HCEC 1CT (cell line): Measurements from ENCODE around the gene ERFE.

Source experiments
- DNase-seq: peaks from one replicate; pipeline ENCODE4 v3.0.0-alpha.2; 2017

Gene ERFE

DNA sequence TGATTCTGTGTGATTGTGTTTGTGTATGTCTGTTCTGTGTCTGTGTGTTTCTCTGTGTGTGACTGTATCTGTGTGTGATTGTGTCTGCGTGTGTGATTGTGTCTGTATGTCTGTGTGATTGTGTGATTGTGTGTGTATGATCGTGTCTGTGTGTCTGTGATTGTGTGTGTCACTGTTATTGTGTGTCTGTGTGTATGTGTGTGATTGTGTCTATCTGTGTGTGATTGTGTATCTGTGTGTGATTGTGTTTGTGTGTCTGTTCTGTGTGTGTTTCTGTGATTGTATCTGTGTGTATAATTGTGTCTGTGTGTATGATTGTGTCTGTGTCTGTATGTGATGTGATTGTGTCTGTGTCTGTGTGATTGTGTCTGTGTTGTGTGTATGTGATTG is 32.0 kb upstream of the ERFE start:
- DNase-seq = no peak

DNA sequence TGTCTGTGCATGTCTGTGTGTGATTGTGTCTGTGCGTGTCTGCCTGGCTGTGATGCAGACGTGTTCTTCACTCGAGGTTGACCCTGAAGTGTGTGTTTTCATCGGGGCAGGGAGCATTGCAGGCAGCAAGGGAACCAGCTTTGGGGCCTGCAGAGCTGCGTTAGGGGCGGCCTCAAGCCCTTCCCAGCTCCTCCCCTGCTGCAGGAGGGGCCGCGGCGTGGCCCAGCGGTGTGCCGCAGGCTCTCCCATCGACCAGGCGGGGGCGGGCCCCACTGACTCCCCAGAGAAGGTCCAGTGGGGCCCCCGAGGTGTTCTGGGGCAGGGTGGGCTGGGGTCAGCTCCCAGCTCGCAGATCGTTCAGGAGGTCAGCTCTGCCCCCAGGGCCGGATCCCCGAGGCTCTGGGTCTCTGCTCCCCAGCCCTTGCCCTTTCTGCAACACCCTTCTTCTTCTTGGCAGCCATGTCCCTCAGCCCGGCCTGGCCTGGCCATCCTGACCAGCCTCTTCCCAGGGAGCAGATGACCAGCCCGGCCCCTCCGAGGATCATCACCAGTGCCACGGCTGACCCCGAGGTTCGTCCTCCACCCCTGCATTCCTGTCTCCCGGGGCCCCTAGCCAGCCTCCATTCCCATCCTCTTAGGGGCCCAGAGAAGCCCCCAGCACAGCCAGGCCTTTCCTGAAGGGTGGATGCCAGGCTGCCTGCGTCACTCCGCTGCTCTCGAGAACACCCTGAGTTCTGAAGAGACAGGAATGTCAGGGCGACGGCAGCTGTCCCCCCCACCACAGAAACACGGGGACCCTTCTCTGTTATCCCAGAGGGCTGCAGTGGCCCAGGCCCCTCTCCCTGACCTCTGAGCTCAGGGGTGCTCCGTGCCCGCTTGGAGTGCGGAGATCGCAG is 31.4 kb upstream of the ERFE start:
- DNase-seq = peak; percentile 67

DNA sequence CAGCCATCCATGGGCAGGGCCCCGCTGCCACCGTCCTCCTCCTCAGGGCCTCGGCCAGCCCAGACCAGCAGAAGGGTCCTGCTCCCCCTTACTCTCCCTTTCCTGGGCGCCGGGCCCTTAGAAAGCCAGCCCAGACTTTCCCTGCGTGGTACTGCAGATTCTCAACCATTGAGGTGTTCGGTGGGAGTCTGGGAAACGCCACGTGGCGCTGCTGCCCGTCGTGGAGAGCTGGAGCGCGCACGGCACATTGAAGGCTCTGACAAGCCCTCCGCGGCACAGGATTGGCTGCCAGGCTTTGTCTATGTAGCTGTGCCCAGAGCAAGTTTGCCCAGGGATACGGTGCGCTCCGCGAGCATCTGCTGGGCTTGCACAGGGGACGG is 30.7 kb upstream of the ERFE start:
- no peak for DNase-seq

DNA sequence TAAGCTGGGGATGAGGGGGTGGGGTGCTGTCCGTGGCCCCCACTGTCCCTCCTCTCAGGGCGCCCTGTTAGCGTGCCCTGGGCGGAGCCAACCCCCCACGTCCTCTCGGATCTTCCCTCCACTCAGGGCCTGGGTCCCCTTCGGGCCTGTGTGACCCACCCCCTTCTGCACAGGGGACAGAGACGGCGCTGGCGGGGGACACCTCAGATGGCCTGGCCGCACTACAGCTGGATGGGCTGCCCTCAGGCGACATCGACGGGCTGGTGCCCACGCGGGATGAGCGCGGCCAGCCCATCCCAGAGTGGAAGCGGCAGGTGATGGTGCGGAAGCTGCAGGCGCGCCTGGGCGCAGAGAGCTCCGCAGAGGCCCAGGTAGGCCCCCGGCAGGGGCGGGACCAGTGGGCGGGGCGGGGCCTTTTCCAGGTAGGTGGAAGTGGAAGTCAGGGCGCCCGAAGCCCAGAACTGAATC is 30.2 kb upstream of the ERFE start:
- DNase-seq = no peak

DNA sequence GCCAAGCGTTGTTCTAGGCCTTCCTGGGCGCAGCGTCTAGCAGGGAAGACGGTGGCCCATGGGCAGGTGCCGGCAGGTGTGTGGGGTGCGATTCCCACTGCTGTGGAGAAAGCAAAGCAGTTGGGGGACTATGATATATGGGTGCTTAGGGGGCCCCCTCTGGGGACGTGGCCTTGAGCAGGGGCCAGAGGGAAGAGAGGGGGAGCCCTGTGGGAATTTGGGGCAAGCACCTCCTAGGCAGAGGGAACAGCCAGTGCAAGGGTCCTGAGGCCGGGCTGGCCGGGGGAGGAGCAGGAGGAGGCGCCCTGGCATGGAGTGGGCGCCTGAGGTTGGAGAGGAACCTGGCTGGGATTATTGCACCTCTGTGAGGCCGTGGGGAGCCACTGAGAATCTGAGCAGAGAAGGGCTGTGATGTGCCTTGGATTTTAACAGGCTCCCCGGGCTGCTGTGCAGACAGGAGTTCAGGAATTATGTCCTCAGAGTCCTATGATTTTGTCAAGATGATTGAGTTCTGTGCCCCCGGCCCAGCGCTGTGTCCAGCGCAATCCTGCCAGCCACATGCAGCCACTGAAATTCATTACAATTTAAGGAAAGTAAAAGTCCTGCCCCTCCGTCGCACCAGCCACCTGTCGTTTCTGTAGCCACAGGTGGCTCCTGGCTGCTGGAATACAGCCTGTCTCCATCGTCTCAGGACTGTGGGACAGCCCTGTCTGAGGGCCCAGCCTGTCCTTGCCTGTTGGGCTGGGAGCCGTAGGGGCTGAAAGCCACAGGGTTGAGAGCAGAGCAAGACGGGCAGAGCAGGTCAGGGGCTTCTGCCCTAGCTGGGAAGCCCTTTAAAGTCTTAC is 29.4 kb upstream of the ERFE start:
- no peak for DNase-seq

DNA sequence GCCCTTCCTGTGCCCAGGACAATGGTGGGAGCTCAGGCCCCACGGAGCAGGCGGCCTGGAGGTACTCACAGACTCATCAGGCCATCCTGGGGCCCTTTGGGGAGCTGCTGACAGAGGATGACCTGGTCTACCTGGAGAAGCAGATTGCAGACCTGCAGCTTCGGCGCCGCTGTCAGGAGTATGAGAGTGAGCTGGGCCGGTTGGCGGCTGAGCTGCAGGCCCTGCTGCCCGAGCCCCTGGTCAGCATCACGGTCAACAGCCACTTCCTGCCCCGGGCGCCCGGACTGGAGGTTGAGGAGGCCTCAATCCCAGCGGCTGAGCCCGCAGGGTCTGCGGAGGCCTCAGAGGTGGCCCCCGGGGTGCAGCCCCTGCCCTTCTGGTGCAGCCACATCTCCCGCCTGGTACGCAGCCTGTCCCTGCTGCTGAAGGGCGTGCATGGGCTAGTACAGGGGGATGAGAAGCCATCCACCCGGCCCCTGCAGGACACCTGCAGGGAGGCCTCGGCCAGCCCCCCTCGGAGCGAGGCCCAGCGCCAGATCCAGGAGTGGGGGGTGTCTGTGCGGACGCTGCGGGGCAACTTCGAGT is 28.6 kb upstream of the ERFE start:
- DNase-seq = no peak

DNA sequence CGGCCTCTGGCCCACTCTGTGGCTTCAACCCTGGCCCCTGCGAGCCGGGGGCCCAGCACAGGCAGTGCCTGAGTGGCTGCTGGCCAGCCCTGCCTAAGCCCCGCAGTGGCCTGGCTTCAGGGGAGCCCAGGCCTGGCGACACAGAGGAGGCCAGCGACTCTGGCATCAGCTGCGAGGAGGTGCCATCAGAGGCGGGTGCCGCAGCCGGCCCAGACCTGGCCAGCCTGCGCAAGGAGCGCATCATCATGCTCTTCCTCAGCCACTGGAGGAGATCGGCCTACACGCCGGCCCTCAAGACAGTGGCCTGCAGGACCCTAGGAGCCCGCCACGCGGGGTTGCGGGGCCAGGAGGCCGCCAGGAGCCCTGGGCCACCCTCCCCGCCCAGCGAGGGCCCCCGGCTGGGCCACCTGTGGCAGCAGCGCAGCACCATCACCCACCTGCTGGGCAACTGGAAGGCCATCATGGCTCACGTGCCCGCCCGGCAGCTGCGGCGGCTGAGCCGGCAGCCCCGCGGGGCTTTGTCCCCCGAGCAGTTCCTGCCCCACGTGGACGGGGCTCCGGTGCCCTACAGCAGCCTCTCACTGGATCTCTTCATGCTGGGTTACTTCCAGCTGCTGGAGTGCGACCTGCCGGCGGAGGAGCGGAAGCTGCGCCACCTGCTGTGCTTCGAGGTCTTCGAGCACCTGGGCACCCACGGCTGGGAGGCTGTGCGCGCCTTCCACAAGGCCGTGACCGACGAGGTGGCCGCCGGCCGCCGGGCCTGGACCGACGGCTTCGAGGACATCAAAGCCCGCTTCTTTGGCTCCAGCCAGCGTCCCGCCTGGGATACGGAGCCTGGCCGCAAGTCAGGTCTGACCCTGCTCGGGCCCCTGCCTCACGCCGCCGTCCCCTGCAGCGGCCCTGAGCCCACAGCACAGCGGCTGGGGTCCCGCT is 27.8 kb upstream of the ERFE start:
- DNase-seq = no peak

DNA sequence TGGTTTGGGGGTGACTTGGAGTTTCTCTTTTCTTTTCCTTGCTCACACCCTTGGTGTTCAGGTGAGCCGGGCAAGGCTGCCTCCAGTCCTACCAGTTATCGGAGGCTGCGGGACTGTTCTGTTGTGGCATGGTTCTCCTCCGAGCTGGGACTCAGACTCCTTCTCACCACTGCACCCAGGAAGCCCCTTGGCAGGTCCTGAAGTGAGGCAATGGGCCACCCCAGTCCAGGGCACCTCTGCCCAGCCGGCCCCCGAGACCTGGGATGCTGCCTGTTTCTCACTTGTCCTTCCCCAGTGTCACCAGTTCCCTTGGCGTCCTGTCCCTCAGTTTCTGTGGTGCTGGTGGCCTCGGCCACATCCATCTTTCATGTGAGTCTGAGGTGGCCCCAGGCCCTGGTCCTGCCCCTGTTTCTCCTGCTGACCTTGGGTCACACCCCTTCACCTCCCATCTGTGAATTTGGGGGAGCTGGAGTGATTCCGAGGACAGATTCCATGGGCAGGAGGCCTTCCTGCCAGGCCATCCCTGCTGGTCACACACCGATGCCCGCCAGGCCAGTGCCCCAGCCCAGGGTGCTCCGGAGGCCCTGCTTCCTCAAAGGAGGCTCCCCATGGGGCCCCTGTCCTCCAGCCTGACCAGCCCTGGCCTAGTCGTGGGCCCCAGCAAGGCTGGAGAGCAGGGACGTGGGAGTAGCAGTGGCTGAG is 26.9 kb upstream of the ERFE start:
- no peak for DNase-seq

DNA sequence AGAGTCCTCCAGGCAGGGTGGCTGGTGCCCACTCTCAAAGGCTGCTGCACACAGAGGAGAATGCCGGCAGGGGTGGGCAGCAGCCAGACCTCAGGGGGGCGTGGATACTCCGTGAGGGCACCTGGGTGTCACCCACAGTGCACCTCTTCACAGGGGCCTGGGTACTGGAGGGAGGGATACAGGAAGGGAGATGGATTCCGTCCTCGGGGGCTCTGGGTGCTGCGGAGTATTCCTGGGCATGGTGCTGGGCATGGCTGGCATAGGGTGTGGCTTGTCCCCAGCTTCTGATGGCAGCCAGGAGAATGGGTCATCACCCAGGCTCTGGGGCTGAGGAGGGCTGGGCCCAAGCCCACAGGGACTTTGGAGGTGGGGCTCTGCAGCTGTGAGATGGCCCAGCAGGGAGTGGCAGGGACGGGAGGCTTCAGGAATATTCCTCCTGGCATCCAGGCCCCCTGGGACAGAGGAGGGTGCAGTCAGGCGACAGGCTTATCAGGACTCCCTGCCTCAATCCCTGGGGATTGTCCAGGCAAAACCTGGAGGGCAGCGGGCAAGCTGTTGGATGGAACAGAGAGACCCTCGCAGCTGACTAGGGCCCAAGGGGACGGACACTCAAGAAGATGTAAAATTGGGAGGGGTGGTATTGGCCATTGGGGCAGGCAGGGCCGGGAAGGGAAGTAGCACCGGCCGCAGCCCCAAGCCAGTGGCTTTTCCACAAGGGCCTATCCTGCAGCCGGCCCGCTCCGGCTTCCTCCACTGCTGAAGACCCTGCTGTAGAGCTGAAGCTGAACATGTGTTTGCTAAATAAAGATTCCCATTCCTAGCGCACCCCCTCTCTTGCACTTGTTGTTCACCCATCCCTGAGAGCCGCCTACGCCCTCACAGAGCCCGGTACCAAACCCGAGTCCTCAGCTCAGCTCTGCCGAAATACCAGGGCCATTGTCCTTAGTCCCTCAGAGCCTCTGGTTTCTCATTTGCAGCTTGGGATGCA is 26.0 kb upstream of the ERFE start:
- no peak for DNase-seq

DNA sequence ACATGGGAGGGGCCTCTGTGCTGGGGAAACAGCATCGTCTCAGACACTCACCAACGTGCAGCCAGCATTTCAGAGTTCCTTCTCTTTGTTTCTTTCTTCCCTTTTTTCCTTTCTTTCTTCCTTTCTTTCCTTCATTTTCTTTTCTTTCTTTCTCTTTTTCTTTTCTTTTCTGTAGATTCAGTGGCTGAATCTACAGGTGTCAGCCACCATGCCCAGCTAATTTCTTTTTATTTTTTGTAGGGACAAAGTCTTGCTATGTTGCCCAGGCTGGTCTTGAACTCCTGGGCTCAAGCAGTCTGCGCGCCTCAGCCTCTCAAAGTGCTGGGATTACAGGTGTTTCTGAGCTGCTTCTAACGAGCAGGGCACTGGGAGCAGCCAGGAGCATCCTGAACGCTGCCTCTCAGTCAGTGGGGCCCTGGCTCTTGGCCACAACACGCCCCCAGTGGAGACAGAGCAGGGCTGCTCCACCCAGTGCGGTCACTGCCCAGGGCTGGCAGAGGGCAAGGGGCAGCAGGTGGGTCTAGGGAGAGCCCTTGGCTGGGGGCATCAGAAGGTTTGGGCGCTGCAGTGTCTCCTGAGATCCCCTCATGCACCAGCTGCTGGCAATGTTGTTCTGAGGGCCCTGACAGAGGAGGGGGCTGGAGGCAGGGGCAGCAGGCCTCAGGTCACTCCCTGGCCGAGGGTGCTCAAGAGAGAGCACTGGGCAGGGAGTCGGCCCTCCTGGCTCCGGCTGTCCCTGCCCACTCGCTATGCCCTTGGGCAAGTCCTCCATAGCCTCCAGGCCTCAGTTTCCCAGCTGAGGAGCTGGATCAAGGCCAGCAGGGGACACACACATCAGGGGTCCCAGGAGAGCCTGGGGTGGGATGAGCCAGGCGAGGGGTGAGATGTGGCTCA is 25.0 kb upstream of the ERFE start:
- DNase-seq = no peak

DNA sequence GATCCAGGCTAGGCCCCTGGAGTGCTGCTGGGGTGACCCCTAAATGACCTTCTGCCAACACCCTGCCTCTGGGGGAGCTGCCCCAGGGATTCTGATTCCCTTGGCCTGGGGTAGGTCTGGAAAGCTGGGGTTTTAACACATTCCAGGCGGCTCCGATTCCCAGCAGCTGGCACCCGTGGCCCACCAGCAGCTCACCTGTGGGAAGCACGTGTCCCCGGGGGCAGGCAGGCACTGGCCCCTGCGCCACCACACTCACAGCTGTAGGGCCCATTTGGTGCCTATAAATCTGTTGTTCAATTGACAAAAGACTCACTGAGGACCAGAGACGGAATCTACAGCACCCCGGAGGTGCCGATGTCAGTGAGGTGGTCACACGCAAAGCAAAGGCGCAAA is 24.4 kb upstream of the ERFE start:
- DNase-seq = no peak

DNA sequence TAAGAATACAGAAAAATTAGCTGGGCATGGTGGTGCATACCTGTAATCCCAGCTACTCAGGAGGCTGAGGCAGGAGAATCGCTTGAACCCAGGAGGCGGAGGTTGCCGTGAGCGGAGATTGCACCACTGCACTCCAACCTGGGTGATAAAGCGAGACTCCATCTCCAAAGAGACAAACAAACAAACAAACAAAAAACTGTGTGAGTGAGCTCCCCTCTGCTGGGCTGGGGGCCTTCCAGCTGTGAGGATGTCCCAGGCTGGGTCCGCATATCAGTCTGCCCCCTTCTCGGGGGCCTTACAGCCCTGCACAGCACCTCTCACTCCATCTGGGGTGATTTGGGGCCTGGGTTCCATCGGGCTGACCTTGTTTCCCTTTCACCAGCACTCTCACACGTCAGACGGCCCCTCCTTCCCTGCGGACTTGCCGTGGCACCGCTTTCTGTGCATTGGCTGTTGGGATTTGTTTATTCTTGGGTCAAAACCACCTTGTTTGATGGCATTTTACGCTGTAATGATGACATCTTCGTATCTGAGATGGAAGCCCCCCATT is 23.1 kb upstream of the ERFE start:
- no peak for DNase-seq

DNA sequence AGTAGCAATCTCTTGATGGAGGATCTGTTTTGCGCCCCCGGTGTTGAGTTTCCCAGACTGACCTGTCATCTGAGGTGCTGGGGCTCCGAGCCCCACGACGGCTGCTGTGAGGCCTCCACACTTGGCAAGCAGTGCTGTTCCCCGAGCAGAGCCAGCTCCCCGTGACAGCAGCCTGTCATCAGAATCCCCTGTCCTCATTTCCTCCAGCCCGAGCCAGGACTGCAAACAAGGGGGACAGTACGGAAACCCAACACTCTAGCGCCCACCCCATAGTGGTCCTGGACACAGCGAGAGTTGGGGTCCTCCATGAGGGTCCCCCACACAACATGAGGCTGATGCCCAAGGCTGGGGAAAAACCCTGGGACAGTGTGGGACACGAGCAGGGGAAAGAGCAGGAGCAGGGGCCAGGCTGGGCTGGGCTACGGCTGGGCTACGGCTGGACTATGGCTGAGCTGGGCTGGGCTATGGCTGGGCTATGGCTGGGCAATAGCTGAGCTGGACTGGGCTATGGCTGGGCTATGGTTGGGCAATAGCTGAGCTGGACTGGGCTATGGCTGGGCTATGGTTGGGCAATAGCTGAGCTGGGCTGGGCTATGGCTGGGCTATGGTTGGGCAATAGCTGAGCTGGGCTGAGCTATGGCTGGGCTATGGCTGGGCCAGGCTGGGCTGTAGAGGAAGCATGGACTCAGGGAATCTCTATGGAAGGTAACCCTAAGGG is 21.8 kb upstream of the ERFE start:
- peak; percentile 36 for DNase-seq

DNA sequence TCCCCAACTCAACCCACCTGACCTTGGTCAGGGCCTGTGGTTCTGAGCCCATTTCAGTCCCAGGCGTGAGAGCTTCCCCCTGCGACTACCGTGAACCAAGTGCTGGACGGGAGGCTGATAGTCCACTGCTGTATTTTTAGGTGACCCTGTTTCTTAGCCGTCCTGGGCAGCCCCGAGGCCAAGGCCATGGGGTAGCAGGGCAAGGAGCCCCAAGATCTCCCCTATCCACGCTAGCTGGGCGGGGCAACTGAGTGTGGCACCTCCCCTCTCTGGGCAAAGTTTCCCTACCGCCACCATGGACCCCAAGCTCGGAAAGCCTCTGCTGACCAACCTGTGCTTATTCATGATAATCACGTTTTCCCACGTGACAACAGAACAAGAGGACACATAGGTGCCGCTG is 20.9 kb upstream of the ERFE start:
- DNase-seq = no peak

DNA sequence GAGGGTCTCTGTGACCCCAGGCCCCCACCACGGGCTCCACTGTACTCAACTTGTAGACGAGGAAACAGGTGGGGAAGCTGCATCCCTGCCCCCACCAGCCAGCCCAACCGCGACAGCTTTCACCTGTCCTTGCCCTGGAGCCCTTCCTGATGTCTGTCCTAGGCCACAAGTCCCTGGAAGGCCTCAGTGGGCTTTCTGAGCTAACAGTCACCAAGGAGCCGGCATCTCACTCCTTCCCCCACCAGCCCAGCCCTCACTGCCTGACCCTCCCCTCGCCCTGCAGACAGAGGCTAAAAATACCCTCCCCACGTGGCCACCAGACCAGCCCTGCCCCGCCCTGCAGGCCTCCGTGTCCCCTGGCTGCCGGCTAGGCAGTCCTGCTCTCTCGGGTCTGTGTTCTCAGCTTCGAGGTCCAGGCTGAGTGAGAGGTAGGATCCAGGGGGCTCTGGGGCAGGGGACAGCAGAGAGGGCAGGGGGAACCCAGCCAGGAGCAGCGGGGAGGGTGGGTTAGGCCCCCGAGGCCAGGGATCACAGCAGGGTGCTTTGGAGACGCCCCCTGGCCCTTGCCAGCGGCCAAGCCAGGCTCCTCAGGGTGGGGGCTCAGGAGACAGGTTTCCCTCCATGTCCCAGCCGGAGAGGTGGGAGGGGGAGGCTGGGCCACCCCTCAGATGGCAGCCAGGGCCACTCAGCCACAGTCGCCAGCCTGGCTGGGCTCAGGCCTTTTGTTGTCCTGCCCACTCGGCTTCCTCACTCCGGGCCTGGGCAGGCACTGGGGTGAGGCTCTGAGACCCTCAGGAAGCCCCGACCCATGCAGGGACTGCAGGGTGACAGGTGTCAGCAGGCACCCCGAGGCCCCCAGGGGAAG is 20.2 kb upstream of the ERFE start, which contains the start of gene KLHL30:
KLHL30 (plus strand) TSS at position 338 of the 865 bp plus-strand sequence. CDS start 2,087 bp downstream, outside the sequence.
- no peak for DNase-seq

DNA sequence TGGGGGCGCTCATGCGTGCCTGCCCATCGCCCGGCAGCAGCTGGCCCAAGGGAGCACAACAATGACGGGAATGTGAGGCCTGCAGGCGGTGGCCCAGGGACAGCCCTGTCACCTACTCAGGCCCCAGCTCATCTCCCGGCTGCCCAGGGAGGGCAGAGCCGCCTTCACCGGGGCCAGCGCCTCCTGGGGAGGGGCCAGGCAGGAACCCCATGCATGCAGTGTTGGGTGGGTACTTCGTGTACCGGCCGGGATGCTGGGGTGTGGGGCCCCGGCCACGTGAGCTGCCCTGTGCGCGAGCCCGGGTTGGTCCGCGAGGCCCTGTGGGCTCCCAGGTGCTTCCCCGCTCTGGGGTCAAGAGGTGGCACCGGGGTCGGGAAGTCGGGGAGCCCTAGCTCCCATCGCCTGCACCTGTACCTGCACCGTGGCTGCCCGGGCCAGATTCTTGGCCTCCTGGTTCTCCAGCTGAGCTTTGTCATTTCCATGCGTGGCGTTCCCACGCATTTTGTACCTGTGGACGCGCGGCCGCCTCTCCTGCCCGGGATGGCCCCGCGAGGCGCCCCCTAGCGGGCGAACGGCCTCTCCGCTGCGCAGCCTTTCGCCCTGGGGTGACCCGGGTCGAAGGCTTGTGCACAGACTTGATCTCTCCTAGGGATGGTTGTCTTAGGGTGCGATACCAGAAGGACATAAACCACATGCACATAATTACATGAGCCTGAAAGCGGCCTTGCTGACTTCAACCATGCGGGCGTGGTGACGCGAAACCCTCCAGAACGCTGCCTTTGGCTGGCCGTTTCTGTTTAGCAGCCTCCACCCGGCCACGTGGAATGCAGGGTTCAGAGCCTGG is 19.4 kb upstream of the ERFE start:
- DNase-seq = no peak
